Omental fat pad (tissue), 4 donors: ENCODE results near the gene PRDM5. TPM values are rescaled to one million over a fixed set of nuclear protein-coding genes. Genes with fewer than 3 reads are reported as not detected.

ENCODE experiments used
- ATAC-seq: fragments of 150-250 bp; one replicate; pipeline ENCODE4 v1.9.1; 2016; ENCODE audit warnings: mild to moderate bottlenecking, moderate library complexity; ENCODE audit not compliant: low FRiP score
- DNase-seq: peaks from one replicate; pipeline ENCODE4 v3.0.0-alpha.2; 2019; ENCODE audit warnings: low spot score
- total RNA-seq, 4 donors: library from RNA; depleted of rRNA; stranded (reverse); fragments of >200 nt; gene quantifications; one replicate each; pipeline ENCODE4 v1.1.0, GENCODE V29; 2016
- TF ChIP-seq, protein P1 (sequence below), 3 donors: fragments of 450-650 bp; IDR thresholded peaks; one replicate each; pipeline ENCODE4 v1.5.1; 2016 to 2017; ENCODE audit warnings: antibody characterized with exemption in 3 of 3, mild to moderate bottlenecking in 3 of 3, moderate library complexity in 2 of 3

Gene PRDM5
- total RNA-seq, 4 donors from 2014 or later = 6.0 to 18.8 (median 12.0) TPM

DNA sequence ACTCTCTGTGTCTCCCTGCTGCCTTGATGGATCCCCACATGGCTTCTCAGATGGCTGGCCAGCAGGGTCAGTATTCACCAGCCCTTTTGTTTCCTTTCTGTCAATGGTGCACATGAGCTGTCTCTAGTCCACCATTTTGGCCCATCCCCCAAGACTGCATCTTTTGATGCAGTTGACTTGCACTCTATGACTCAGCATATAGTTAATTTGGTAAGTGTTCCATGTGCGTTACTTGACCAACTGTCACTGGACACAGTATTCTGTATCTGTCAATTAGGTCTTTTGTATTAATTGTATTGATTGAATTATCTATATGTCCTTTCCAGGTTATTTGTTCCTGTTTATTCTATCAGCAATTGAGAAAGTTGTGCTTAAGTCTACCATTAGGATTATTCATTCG lies 29.2 kb downstream of the PRDM5 start:
- ATAC-seq (no peak), DNase-seq (no peak)
- TF ChIP-seq, protein P1, sequence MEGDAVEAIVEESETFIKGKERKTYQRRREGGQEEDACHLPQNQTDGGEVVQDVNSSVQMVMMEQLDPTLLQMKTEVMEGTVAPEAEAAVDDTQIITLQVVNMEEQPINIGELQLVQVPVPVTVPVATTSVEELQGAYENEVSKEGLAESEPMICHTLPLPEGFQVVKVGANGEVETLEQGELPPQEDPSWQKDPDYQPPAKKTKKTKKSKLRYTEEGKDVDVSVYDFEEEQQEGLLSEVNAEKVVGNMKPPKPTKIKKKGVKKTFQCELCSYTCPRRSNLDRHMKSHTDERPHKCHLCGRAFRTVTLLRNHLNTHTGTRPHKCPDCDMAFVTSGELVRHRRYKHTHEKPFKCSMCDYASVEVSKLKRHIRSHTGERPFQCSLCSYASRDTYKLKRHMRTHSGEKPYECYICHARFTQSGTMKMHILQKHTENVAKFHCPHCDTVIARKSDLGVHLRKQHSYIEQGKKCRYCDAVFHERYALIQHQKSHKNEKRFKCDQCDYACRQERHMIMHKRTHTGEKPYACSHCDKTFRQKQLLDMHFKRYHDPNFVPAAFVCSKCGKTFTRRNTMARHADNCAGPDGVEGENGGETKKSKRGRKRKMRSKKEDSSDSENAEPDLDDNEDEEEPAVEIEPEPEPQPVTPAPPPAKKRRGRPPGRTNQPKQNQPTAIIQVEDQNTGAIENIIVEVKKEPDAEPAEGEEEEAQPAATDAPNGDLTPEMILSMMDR (IDR thresholded peaks at IDR 0.05) = no peak

DNA sequence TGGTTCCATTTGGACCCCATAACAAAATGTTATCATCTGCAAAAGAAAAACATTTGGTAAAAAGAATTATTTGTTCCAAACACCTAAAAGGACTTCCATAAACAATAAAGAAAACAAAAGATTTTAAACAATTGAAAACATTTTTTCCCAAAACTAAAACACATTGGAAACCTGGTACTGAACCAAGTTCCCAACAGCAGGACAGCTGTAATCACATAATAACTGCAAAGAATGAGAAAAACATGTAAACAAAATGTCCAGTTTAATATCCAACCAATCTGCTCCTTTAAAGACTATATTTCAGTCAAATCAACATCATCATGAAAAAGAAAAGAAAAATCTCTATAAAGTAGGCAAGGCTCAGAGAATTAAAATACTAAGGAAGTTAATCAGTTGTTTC lies 36.3 kb downstream of the PRDM5 start:
- DNase-seq = no peak
- no peak for ATAC-seq
- TF ChIP-seq, protein P1 (IDR thresholded peaks at IDR 0.05) = no peak

DNA sequence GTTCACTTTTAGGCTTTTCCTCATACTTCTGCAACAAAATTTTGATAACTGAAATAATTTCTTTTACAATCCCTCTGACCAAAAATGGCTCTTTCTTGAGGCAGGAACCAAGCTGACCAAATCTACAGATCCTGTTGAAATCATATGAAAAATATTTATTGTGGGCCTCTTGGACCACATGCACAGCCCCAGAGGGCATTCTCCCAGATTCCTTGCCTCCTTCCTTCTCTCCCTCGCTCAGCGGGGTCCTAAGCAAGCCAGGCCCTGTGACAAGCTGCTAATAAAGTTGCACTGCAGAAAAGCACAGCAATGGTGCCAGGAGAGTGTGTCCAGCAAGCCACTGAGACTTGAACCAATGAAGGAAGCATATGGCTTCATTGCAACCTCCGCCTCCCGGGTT lies 40.7 kb downstream of the PRDM5 start:
- no peak for DNase-seq
- ATAC-seq = no peak
- TF ChIP-seq, protein P1 (IDR thresholded peaks at IDR 0.05) = no peak

DNA sequence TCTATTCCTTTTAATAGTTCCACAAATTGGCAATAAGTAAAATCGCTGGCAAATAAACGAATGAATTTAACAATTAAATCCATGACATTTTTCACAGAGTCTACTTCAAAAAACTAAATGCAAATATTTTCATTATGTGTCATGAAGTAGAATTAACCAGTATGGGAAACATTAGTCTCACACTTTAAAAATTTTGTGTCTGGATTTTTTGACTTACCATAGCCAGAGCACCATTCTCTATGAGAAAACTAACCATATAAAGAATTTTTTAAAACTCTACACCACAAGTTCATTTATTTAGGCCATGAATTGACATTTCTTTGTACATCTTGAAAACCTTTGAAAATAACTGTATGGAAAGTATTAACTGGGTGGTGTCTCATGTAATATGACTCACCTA lies 41.2 kb downstream of the PRDM5 start:
- ATAC-seq = no peak
- DNase-seq = no peak
- TF ChIP-seq, protein P1 (IDR thresholded peaks at IDR 0.05) = no peak

DNA sequence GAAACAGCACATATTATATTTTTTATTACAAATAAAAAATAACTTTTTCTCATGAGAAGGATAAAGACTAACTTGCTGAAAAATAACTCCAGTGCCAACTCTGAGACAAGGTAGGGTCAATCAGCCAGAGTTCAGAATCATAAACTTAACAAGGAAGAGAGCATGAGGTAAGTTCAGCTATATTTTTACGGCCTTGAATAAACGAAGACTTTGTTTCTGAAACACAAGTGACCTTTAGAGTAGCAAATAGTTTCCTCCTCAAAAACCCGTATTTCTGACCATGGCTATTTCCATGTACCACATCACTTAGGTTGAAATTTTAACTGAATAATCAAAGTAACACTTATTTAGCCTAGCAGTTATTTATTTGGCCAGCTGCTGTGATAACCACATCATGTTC lies 45.5 kb downstream of the PRDM5 start:
- DNase-seq (no peak), ATAC-seq (no peak)
- TF ChIP-seq, protein P1 (IDR thresholded peaks at IDR 0.05) = no peak

DNA sequence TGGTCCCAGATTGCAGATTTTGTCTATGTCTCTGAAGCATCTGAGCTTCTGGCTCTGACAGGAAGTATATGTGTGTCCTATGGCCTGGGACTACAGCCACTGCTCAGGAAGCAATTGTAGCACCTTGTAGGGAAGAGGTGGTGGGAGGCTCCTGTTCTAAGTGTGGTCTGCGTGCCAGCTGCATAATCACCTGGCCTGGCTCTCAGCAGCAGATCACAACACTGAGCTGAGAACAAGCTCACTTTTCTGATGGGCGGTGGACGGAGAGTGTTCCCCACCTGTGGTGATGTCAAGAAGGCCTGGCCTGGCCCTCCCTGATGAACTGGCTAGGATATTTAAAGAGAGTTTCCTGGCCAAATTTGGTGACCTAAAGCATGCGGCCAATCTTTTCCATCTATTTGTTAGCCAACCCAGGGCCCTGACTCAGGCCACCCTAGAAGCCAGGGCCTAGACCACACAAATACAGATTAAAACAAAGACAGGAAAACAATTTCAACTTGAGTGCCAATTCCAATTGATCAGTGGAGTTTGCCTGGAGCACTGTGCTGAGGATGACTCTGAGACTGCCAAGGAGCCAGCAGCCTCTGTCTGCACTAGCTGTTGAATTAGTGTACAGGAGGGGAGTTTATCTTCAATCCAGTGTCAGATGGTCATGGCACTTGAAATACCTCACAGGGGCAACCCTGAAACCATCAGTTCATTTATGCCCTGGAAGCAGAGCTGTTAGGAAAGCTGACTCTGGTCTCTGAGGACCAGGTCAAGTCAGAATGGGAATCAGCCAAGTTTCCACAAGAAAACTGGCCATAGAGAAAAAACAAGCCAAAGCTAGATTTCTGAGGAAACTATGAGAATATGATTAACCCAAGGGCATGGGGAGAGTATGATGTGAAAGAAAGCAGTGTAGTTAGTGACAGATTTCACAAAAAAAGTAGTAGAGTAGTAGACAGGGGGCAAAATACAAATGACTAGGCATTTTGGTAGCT lies 47.4 kb downstream of the PRDM5 start:
- no peak for DNase-seq
- TF ChIP-seq, protein P1 (IDR thresholded peaks at IDR 0.05) = no peak
- no peak for ATAC-seq

DNA sequence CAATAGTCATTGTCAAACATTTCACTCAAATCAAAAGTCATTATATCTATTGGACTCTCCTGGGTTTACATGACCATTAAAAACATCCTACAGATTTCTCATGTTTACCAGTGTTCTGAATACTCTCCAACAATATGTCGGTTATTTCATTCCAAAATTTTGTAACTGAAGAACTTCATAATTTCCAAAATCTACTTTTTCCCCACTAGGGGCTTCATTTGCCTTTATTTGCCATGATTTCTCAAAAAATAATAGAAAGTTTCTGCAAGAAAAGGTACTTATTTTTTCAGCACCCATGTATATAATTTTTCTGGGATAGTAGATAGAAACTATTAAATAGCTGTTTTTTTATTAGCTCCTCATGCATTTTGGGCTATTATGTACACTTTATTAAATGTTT lies 49.0 kb downstream of the PRDM5 start:
- DNase-seq (no peak), ATAC-seq (no peak)
- TF ChIP-seq, protein P1 (IDR thresholded peaks at IDR 0.05) = no peak
